DND-41 (cell line): Measurements from ENCODE around the gene TNFRSF12A.

Source experiments
- CTCF ChIP-seq: IDR thresholded peaks from 2 replicates; pipeline ENCODE4 v1.5.1; 2012; ENCODE audit warnings: borderline replicate concordance, low read length, moderate library complexity, mild to moderate bottlenecking; ENCODE audit not compliant: poor library complexity, severe bottlenecking; ENCODE audit errors: extremely low read depth
- EZH2 ChIP-seq: IDR thresholded peaks from 3 replicates; pipeline ENCODE4 v1.6.1; 2012; ENCODE audit warnings: borderline replicate concordance, low read depth, mild to moderate bottlenecking, moderate library complexity, low read length, inconsistent platforms; ENCODE audit not compliant: severe bottlenecking

- TF ChIP-seq CTCF = no peak
- no peak for TF ChIP-seq EZH2
These were observed 29.3 kb upstream of the TNFRSF12A start for GRCh38 chr16:2990891-2991290.
